SK-N-MC (cell line): ENCODE measurements around the gene ARHGAP26.

ENCODE experiments used
- EZH2 ChIP-seq: fragments of 200-600 bp; sonication (generic); IDR thresholded peaks from one replicate; pipeline ENCODE4 v1.6.1; 2017; ENCODE audit warnings: antibody characterized with exemption
- FOXP2 ChIP-seq: optimal IDR thresholded peaks from 2 replicates; pipeline ENCODE3; 2011; ENCODE audit warnings: mild to moderate bottlenecking, moderate library complexity; ENCODE audit not compliant: insufficient read depth; ENCODE audit errors: extremely low read length, control extremely low read depth
- POLR2AphosphoS5 ChIP-seq: IDR thresholded peaks from 2 replicates; pipeline ENCODE4 v1.6.1; 2012; ENCODE audit warnings: mild to moderate bottlenecking, low read depth, low read length, borderline replicate concordance

DNA sequence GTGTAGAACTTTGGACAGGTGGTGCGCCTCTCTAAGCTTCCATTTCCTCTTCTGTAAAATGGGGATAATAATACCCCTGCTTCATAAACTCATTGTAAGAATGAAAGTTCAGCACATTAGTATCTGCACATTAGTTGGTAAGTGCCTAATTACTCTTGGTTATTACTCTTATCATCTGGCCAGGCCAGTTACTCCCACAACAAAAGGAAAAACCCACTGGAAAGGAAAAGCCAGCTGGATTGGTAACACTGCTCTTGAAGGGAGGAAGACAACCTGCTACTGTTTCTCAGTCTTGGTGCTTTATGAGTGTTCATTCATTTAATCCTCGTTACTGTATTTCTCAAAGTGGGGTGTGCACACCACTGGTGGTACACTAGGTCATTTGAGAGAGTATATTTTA lies 251.4 kb downstream of the ARHGAP26 start:
- TF ChIP-seq POLR2AphosphoS5 (no peak), EZH2 (no peak), FOXP2 (no peak)
